Measurements from ENCODE around the gene PPP2R2C.

The PPP2R2C gene

GRCh38 chr4:6313216-6313615, 159.2 kb downstream of the PPP2R2C start:
- TF ChIP-seq GABPA (IDR thresholded peaks at IDR 0.05; ENCODE audit: low read depth), result no peak
- TF ChIP-seq CTCF (IDR thresholded peaks at IDR 0.05; ENCODE audit: insufficient read depth, low read length), result no peak
- no peak overlapping the region for H3K4me3 ChIP-seq (replicated peaks; ENCODE audit: insufficient read depth, low read length)
- H3K27me3 ChIP-seq (ENCODE audit: insufficient read depth, poor library complexity, severe bottlenecking), result peaks cover 3% of the 10 kb centered on the region
- no peak overlapping the region for H3K27ac ChIP-seq (replicated peaks)
- DNase-seq (ENCODE audit: low read depth in 1 of 2, low spot score in 1 of 2), result no peak

GRCh38 chr4:6309777-6310176, 162.6 kb downstream of the PPP2R2C start:
- DNase-seq (ENCODE audit: low read depth in 1 of 2, low spot score in 1 of 2), result no peak
- no peak overlapping the region for H3K27ac ChIP-seq (replicated peaks)
- H3K27me3 ChIP-seq (ENCODE audit: insufficient read depth, poor library complexity, severe bottlenecking), result peaks cover 3% of the 10 kb centered on the region
- TF ChIP-seq SPI1 (IDR thresholded peaks at IDR 0.05; ENCODE audit: borderline replicate concordance, low read depth) (no peak), CTCF (IDR thresholded peaks at IDR 0.05; ENCODE audit: insufficient read depth, low read length) (no peak), GABPA (IDR thresholded peaks at IDR 0.05; ENCODE audit: low read depth) (no peak), REST (IDR thresholded peaks at IDR 0.05; ENCODE audit: insufficient replicate concordance, low read depth) (no peak), POLR2AphosphoS5 (IDR thresholded peaks at IDR 0.05; ENCODE audit: low read depth) (no peak)
- H3K4me3 ChIP-seq (replicated peaks; ENCODE audit: insufficient read depth, low read length), result no peak overlapping the region

- H3K27ac ChIP-seq (replicated peaks), result no peak overlapping the region
- H3K4me3 ChIP-seq (replicated peaks; ENCODE audit: insufficient read depth, low read length), result no peak overlapping the region
- DNase-seq (ENCODE audit: low read depth in 1 of 2, low spot score in 1 of 2), result no peak
- peaks cover 3% of the 10 kb centered on the region for H3K27me3 ChIP-seq (ENCODE audit: insufficient read depth, poor library complexity, severe bottlenecking)
- TF ChIP-seq POLR2AphosphoS5 (IDR thresholded peaks at IDR 0.05; ENCODE audit: low read depth) (no peak), REST (IDR thresholded peaks at IDR 0.05; ENCODE audit: insufficient replicate concordance, low read depth) (no peak), SPI1 (IDR thresholded peaks at IDR 0.05; ENCODE audit: borderline replicate concordance, low read depth) (no peak), CTCF (IDR thresholded peaks at IDR 0.05; ENCODE audit: insufficient read depth, low read length) (no peak), GABPA (IDR thresholded peaks at IDR 0.05; ENCODE audit: low read depth) (no peak)
Observed at GRCh38 chr4:6308899-6309643, 163.3 kb downstream of the PPP2R2C start.

GRCh38 chr4:6307891-6308290, 164.5 kb downstream of the PPP2R2C start:
- Histone ChIP-seq H3K4me3 (replicated peaks; ENCODE audit: insufficient read depth, low read length) (no peak overlapping the region), H3K27me3 (ENCODE audit: insufficient read depth, poor library complexity, severe bottlenecking) (peaks cover 3% of the 10 kb centered on the region), H3K27ac (replicated peaks) (no peak overlapping the region)
- TF ChIP-seq REST (IDR thresholded peaks at IDR 0.05; ENCODE audit: insufficient replicate concordance, low read depth) (no peak), POLR2AphosphoS5 (IDR thresholded peaks at IDR 0.05; ENCODE audit: low read depth) (no peak), SPI1 (IDR thresholded peaks at IDR 0.05; ENCODE audit: borderline replicate concordance, low read depth) (no peak), CTCF (IDR thresholded peaks at IDR 0.05; ENCODE audit: insufficient read depth, low read length) (no peak), GABPA (IDR thresholded peaks at IDR 0.05; ENCODE audit: low read depth) (no peak)
- DNase-seq (ENCODE audit: low read depth in 1 of 2, low spot score in 1 of 2), result no peak

All from HL-60 (cell line).